GM18907 (cell line): ENCODE data around the gene RILPL1.
"Not testable (repeated sequence)": the region's sequence is repeated elsewhere in the genome, so short reads cannot be mapped to it uniquely, and the experiment has no call there.

Experiments used
- ATAC-seq: cut with Tn5 transposase; IDR thresholded peaks from one replicate; pipeline ENCODE4 v1.9.1; 2021; ENCODE audit warnings: mild to moderate bottlenecking, moderate library complexity; ENCODE audit not compliant: unreplicated experiment

The RILPL1 gene

DNA sequence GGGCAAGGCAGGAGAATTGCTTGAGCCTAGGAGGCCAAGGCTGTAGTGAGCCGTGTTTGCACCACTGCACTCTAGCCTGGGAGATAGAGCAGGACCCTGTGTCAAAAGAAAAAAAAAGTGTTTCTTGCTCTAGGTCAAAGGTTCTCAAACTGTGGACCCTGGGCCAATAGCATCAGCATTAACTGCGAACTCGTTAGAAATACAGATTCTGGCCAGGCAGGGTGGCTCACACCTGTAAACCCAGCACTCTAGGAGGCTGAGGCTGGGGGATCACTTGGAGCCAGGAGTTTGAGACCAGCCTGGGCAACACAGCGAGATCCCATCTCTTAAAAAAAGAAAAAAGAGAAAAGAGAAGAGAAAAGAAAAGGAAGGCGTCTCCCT lies 97.9 kb downstream of the RILPL1 start:
- no peak for ATAC-seq

DNA sequence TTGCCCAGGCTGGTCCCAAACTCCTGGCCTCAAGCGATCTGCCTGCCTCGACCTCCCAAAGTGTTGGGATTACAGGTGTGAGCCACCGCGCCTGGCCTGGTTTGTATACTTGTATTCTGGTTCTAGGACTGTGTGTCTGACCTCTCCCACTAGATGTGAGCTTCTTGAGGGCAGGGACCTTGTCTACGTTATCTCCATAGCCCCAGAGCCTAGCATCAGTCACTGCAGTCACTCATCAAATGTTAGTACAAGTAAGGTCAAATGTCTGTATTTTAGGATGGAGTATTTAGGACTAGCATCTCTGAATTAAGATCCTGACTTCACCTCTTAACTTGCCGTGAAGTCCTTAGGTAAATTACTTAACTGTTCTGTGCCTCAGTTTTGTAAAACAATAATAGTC lies 99.9 kb downstream of the RILPL1 start:
- no peak for ATAC-seq

DNA sequence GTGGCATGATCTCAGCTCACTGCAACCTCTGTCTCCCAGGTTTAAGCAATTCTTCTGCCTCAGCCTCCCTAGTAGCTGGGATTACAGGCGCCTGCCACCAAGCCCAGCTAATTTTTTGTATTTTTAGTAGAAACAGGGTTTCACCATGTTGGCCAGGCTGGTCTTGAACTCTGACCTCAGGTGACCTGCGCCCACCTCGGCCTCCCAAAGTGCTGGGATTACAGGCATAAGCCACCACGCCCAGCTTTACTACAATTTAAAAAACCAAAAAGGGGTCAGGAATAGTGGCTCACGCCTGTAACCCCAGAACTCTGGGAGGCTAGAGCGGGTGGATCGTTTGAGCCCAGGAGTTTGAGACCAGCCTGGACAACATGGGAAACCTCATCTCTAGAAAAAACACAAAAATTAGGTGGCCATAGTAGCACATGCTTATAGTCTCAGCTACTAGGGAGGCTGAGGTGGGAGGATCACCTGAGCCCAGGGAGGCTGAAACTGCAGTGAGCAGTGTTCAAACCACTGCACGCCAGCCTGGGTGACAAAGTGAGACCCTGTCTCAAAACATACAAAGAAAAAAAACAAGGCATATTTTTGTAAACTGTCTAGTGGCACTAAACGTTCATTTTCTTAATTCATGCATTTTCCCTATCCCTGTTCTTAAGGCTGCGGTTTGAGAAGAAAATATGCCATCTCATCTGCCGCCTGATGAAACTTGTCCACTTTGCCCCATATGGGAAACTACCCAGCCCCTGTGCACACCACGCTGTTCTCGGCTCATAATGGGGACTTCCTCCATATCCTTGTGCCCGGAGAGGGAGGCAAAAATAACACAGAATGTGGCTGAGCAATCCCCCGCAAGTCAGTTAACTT lies 101.3 kb downstream of the RILPL1 start:
- ATAC-seq: not testable (repeated sequence)

DNA sequence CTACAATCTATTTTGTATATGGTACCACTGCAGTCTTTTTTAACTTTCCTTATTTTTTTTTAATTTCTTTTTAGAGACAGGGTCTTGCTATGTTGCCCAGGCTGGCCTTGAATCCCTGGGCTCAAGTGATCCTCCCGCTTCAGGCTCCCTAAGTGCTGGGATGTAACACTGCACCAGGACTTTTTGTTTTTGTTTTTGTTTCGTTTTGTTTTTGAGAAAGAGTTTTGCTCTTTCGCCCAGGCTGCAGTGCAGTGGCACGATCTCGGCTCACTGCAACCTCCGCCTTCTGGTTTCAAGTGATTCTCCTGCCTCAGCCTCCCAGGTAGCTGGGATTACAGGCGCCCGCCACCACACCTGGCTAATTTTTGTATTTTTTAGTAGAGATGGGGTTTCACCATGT lies 104.4 kb downstream of the RILPL1 start:
- ATAC-seq: not testable (repeated sequence)

DNA sequence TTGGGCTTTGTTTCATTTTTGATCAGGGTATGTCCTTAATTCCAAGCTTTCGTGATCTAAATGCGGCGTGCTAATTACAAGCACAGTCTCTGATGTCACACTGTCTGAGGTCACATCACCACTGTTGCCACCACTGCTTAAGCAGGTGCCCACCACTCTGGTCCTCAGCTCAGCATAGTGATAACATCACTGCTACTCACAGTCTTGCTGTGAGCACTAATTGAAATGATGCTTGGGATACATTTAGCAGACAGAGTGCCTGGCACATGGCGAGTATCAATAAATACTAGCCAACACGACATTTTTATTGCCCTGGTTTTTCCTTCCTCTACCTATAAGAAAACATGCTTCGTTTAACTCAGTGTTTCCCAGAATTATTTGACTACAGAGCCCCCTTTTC lies 104.9 kb downstream of the RILPL1 start:
- no peak for ATAC-seq

DNA sequence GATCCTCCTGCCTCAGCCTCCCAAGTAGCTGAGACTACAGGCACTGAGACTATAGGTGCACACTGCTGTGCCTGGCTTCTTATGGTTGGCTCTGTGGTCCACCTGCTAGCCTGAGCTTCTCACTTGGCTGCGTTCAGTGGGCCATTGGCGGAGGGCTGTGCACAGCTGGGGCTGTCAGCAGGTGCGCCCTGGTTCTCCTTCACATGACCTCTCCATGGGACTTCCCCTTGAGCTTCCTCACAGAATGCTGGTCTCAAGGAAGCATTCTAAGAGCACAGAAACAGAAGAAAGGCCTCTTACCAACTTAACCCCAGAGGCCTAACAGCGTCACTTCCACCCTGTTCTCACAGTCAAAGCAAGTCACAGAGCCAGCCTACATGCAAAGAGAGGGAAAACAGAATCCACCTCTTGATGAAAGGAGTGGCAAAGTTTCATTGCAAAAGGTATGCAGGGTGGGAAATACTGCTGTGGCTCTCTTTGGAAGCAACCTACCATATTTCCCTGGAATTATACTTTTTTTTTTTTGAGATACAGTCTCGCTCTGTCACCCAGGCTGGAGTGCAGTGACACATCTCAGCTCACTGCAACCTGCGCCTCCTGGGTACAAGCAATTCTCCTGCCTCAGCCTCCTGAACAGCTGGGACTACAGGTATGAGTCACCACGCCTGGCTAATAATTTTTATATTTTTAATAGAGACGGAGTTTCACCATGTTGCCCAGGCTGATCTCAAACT lies 106.3 kb downstream of the RILPL1 start:
- peak; percentile 90 for ATAC-seq

DNA sequence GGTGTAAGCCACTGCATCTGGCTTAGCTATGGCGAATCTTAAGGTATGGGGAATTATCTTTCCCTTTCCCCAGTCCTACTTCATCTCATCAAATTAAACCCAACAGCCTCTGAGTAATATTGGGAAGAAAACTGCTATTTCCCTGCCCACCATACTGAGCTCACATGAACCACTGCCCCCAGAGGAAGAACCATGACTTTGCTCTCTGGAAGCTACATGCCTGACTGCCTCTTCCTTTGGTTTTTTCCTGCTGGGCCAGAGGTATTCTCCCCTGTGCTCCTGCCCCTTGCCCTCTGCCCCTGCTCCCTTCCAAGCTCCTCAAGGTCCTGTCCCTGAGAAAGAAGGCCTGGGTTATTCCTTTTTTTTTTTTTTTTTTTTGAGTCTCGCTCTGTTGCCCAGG lies 112.2 kb downstream of the RILPL1 start:
- no peak for ATAC-seq
